ENCODE results near the gene GALE.

- TF ChIP-seq RCOR1 (IDR thresholded peaks at IDR 0.05; ENCODE audit: insufficient replicate concordance, low read length) (no peak), POLR2A (IDR thresholded peaks at IDR 0.05; ENCODE audit: low read depth, low read length) (no peak), RAD21 (IDR thresholded peaks at IDR 0.05; ENCODE audit: low read length) (no peak), CTCF (conservative IDR thresholded peaks at IDR 0.05; ENCODE audit: low read depth, low read length) (no peak), RFX5 (IDR thresholded peaks at IDR 0.05; ENCODE audit: low read depth, low read length) (no peak), CEBPB (IDR thresholded peaks at IDR 0.05; ENCODE audit: low read depth, low read length) (no peak), MAFK (IDR thresholded peaks at IDR 0.05; ENCODE audit: low read depth, low read length) (no peak)
Measured at GRCh38 chr1:23763041-23763577, 37.4 kb downstream of the GALE start.

Measured in IMR-90 (cell line).